ENCODE results near the gene FADS1. TPM values are rescaled to one million over a fixed set of nuclear protein-coding genes. Genes with fewer than 3 reads are reported as not detected.

Gene FADS1
- total and polyA plus RNA-seq, 2 of the 13 experiments (the other 11 are each of a cell fraction or from before 2014, with no cell fraction given) = 91.8 to 108 TPM

- TF ChIP-seq NFATC3 (CRISPR knock-in tag; IDR thresholded peaks at IDR 0.05) = no peak
- no peak for TF ChIP-seq SATB2 (CRISPR knock-in tag; IDR thresholded peaks at IDR 0.05)
- TF ChIP-seq SNAPC5 (CRISPR knock-in tag; IDR thresholded peaks at IDR 0.05; ENCODE audit: borderline replicate concordance) = no peak
- TF ChIP-seq, protein P1, sequence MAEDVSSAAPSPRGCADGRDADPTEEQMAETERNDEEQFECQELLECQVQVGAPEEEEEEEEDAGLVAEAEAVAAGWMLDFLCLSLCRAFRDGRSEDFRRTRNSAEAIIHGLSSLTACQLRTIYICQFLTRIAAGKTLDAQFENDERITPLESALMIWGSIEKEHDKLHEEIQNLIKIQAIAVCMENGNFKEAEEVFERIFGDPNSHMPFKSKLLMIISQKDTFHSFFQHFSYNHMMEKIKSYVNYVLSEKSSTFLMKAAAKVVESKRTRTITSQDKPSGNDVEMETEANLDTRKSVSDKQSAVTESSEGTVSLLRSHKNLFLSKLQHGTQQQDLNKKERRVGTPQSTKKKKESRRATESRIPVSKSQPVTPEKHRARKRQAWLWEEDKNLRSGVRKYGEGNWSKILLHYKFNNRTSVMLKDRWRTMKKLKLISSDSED (CRISPR knock-in tag; IDR thresholded peaks at IDR 0.05) = no peak
- TF ChIP-seq PATZ1 (CRISPR knock-in tag; IDR thresholded peaks at IDR 0.05) = 0 out of 2 replicates have a peak, but pooled peaks have one; percentile 4
- TF ChIP-seq ELF1 (CRISPR knock-in tag; IDR thresholded peaks at IDR 0.05) = no peak
- TF ChIP-seq, protein P2, sequence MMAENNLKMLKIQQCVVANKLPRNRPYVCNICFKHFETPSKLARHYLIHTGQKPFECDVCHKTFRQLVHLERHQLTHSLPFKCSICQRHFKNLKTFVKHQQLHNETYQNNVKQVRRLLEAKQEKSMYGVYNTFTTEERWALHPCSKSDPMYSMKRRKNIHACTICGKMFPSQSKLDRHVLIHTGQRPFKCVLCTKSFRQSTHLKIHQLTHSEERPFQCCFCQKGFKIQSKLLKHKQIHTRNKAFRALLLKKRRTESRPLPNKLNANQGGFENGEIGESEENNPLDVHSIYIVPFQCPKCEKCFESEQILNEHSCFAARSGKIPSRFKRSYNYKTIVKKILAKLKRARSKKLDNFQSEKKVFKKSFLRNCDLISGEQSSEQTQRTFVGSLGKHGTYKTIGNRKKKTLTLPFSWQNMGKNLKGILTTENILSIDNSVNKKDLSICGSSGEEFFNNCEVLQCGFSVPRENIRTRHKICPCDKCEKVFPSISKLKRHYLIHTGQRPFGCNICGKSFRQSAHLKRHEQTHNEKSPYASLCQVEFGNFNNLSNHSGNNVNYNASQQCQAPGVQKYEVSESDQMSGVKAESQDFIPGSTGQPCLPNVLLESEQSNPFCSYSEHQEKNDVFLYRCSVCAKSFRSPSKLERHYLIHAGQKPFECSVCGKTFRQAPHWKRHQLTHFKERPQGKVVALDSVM (CRISPR knock-in tag; IDR thresholded peaks at IDR 0.05) = no peak
- TF ChIP-seq, protein P3, sequence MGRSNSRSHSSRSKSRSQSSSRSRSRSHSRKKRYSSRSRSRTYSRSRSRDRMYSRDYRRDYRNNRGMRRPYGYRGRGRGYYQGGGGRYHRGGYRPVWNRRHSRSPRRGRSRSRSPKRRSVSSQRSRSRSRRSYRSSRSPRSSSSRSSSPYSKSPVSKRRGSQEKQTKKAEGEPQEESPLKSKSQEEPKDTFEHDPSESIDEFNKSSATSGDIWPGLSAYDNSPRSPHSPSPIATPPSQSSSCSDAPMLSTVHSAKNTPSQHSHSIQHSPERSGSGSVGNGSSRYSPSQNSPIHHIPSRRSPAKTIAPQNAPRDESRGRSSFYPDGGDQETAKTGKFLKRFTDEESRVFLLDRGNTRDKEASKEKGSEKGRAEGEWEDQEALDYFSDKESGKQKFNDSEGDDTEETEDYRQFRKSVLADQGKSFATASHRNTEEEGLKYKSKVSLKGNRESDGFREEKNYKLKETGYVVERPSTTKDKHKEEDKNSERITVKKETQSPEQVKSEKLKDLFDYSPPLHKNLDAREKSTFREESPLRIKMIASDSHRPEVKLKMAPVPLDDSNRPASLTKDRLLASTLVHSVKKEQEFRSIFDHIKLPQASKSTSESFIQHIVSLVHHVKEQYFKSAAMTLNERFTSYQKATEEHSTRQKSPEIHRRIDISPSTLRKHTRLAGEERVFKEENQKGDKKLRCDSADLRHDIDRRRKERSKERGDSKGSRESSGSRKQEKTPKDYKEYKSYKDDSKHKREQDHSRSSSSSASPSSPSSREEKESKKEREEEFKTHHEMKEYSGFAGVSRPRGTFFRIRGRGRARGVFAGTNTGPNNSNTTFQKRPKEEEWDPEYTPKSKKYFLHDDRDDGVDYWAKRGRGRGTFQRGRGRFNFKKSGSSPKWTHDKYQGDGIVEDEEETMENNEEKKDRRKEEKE (IDR thresholded peaks at IDR 0.05) = no peak
- no peak for TF ChIP-seq TCF7L2 (IDR thresholded peaks at IDR 0.05; ENCODE audit: low read depth, low read length)
- TF ChIP-seq ZSCAN31 (CRISPR knock-in tag; IDR thresholded peaks at IDR 0.05; ENCODE audit: low read depth) = 0 out of 2 replicates have a peak, but pooled peaks have one; percentile 1
- no peak for TF ChIP-seq TEAD3 (CRISPR knock-in tag; optimal IDR thresholded peaks at IDR 0.05; ENCODE audit: borderline replicate concordance)
- TF ChIP-seq ZNF281 (CRISPR knock-in tag; IDR thresholded peaks at IDR 0.05; ENCODE audit: borderline replicate concordance) = no peak
- no peak for TF ChIP-seq DPF2 (CRISPR knock-in tag; IDR thresholded peaks at IDR 0.05; ENCODE audit: borderline replicate concordance, low read depth)
- 0 out of 2 replicates have a peak, but pooled peaks have one; percentile 17 for TF ChIP-seq ZFP91 (CRISPR knock-in tag; IDR thresholded peaks at IDR 0.05; ENCODE audit: borderline replicate concordance)
- no peak for TF ChIP-seq NR3C1 (CRISPR knock-in tag; IDR thresholded peaks at IDR 0.05)
Observed at GRCh38 chr11:61752925-61753521, 63.8 kb downstream of the FADS1 start (continued).

All from HepG2 (cell line).